Hepatocyte (in vitro differentiated cells): Measurements from ENCODE around the gene EFNA4.

Experiments
- CTCF ChIP-seq: fragments of 200-600 bp; sonication (generic); IDR thresholded peaks from 2 replicates; pipeline ENCODE4 v1.5.1; 2016; ENCODE audit warnings: antibody characterized with exemption, mild to moderate bottlenecking; ENCODE audit not compliant: poor library complexity
- EZH2 ChIP-seq: fragments of 200-600 bp; sonication (generic); IDR thresholded peaks from 2 replicates; pipeline ENCODE4 v1.6.1; 2016; ENCODE audit warnings: antibody characterized with exemption, mild to moderate bottlenecking, borderline replicate concordance

- TF ChIP-seq CTCF (no peak), EZH2 (no peak)
These were observed 24.8 kb upstream of the EFNA4 start for GRCh38 chr1:155038602-155039307.
